KMS-11 (cell line): ENCODE measurements around the gene ABCA4.

ENCODE experiments used
- H2AFZ ChIP-seq: fragments of 200-600 bp; sonication (generic); 2 replicates; pipeline ENCODE4 v1.6.1; 2016; ENCODE audit warnings: antibody characterized with exemption, mixed run types, low read depth
- H3K27ac ChIP-seq: fragments of 200-600 bp; sonication (generic); 2 replicates; pipeline ENCODE4 v1.6.1; 2016; ENCODE audit warnings: mild to moderate bottlenecking, mixed run types
- H3K27me3 ChIP-seq: fragments of 200-600 bp; sonication (generic); 2 replicates; pipeline ENCODE4 v1.6.1; 2017; ENCODE audit warnings: mild to moderate bottlenecking, low read depth, mixed run types, moderate library complexity; ENCODE audit not compliant: insufficient read depth
- H3K36me3 ChIP-seq: fragments of 200-600 bp; sonication (generic); 2 replicates; pipeline ENCODE4 v1.6.1; 2017; ENCODE audit warnings: mild to moderate bottlenecking, mixed run types; ENCODE audit not compliant: insufficient read depth
- H3K4me1 ChIP-seq: fragments of 200-600 bp; sonication (generic); 2 replicates; pipeline ENCODE4 v1.6.1; 2016; ENCODE audit warnings: mild to moderate bottlenecking, low read depth, mixed run types; ENCODE audit not compliant: poor library complexity, severe bottlenecking
- H3K4me2 ChIP-seq: fragments of 200-600 bp; sonication (generic); 2 replicates; pipeline ENCODE4 v1.7.0; 2016; ENCODE audit warnings: mild to moderate bottlenecking, mixed run types
- H3K4me3 ChIP-seq: fragments of 200-600 bp; sonication (generic); IDR thresholded peaks from 2 replicates; pipeline ENCODE4 v1.6.1; 2017; ENCODE audit warnings: low read depth, low read length, mixed read lengths; ENCODE audit not compliant: insufficient read depth
- H3K79me2 ChIP-seq: fragments of 200-600 bp; sonication (generic); 2 replicates; pipeline ENCODE4 v1.6.1; 2016; ENCODE audit warnings: low read depth, mixed run types; ENCODE audit not compliant: insufficient read depth
- H3K9ac ChIP-seq: fragments of 200-600 bp; sonication (generic); 2 replicates; pipeline ENCODE4 v1.6.1; 2016; ENCODE audit warnings: mild to moderate bottlenecking, mixed run types
- H4K20me1 ChIP-seq: fragments of 200-600 bp; sonication (generic); 2 replicates; pipeline ENCODE4 v1.6.1; 2016; ENCODE audit warnings: mild to moderate bottlenecking, mixed run types; ENCODE audit not compliant: insufficient read depth
- CTCF ChIP-seq: fragments of 200-600 bp; sonication (generic); conservative IDR thresholded peaks from 2 replicates; pipeline ENCODE4 v1.6.1; 2017; ENCODE audit warnings: low read depth, mild to moderate bottlenecking, antibody characterized with exemption, low read length, moderate library complexity, mixed read lengths

The ABCA4 gene

GRCh38 chr1:94070865-94071264 is 50.1 kb downstream of the ABCA4 start:
- Histone ChIP-seq H3K27ac (no peak overlapping the region), H3K27me3 (no peaks in the 10 kb centered on the region), H3K4me3 (no peak overlapping the region)

GRCh38 chr1:94069919-94070285 is 51.0 kb downstream of the ABCA4 start:
- Histone ChIP-seq H3K9ac (no peak overlapping the region), H3K79me2 (no peaks in the 10 kb centered on the region), H3K4me1 (no peaks in the 10 kb centered on the region), H3K27ac (no peak overlapping the region), H3K4me3 (no peak overlapping the region), H3K27me3 (no peaks in the 10 kb centered on the region), H3K4me2 (no peak overlapping the region), H2AFZ (no peak overlapping the region), H4K20me1 (no peaks in the 10 kb centered on the region), H3K36me3 (no peaks in the 10 kb centered on the region)
- no peak for TF ChIP-seq CTCF

More at GRCh38 chr1:94070865-94071264, 50.1 kb downstream of the ABCA4 start:
- TF ChIP-seq CTCF: no peak
- Histone ChIP-seq H3K9ac (no peak overlapping the region), H3K36me3 (no peaks in the 10 kb centered on the region), H3K79me2 (no peaks in the 10 kb centered on the region), H2AFZ (no peak overlapping the region), H4K20me1 (no peaks in the 10 kb centered on the region), H3K4me2 (no peak overlapping the region), H3K4me1 (no peaks in the 10 kb centered on the region)

GRCh38 chr1:94068999-94069918 is 51.7 kb downstream of the ABCA4 start:
- Histone ChIP-seq H3K4me1 (no peaks in the 10 kb centered on the region), H3K27ac (no peak overlapping the region), H3K4me2 (no peak overlapping the region), H3K9ac (no peak overlapping the region), H3K27me3 (no peaks in the 10 kb centered on the region), H3K4me3 (no peak overlapping the region), H3K36me3 (no peaks in the 10 kb centered on the region), H3K79me2 (no peaks in the 10 kb centered on the region), H4K20me1 (no peaks in the 10 kb centered on the region), H2AFZ (no peak overlapping the region)
- no peak for TF ChIP-seq CTCF

- Histone ChIP-seq H4K20me1 (no peaks in the 10 kb centered on the region), H2AFZ (no peak overlapping the region), H3K27ac (no peak overlapping the region), H3K9ac (no peak overlapping the region), H3K4me3 (no peak overlapping the region), H3K4me2 (no peak overlapping the region), H3K4me1 (no peaks in the 10 kb centered on the region), H3K27me3 (no peaks in the 10 kb centered on the region), H3K36me3 (no peaks in the 10 kb centered on the region), H3K79me2 (no peaks in the 10 kb centered on the region)
- TF ChIP-seq CTCF: no peak
These were observed 52.6 kb downstream of the ABCA4 start for GRCh38 chr1:94068096-94068998.
